Neural progenitor cell (in vitro differentiated cells): Measurements from ENCODE around the gene MRTFB. TPM values are rescaled to one million over a fixed set of nuclear protein-coding genes. Genes with fewer than 3 reads are reported as not detected.
A peak's percentile ranks its signal among the peaks of the same experiment; 100 is the strongest.

ENCODE experiments used
- DNase-seq: peaks from one replicate; pipeline ENCODE4 v3.0.0-alpha.2; 2016; ENCODE audit warnings: low spot score
- H2AFZ ChIP-seq: fragments of 200-600 bp; sonication (generic); replicated peaks from 2 replicates; pipeline ENCODE4 v1.6.1; 2016; ENCODE audit warnings: antibody characterized with exemption
- H3F3A ChIP-seq: fragments of 200-600 bp; sonication (generic); 2 replicates; pipeline ENCODE4 v1.6.1; 2016; ENCODE audit warnings: antibody characterized with exemption, low read depth
- H3K27ac ChIP-seq: fragments of 200-600 bp; sonication (generic); 2 replicates; pipeline ENCODE4 v1.5.1; 2016; ENCODE audit warnings: mild to moderate bottlenecking
- H3K27me3 ChIP-seq: fragments of 200-600 bp; sonication (generic); 2 replicates; pipeline ENCODE4 v1.6.1; 2016; ENCODE audit warnings: mild to moderate bottlenecking, moderate library complexity
- H3K36me3 ChIP-seq: fragments of 200-600 bp; sonication (generic); 2 replicates; pipeline ENCODE4 v1.5.1; 2016
- H3K4me1 ChIP-seq: fragments of 200-600 bp; sonication (generic); 2 replicates; pipeline ENCODE4 v1.6.1; 2016; ENCODE audit warnings: mixed run types
- H3K4me2 ChIP-seq: fragments of 200-600 bp; sonication (generic); 2 replicates; pipeline ENCODE4 v1.6.1; 2016
- H3K4me3 ChIP-seq: fragments of 200-600 bp; sonication (generic); 2 replicates; pipeline ENCODE4 v1.5.1; 2016
- H3K79me2 ChIP-seq: fragments of 200-600 bp; sonication (generic); 2 replicates; pipeline ENCODE4 v1.6.1; 2016; ENCODE audit warnings: low read depth
- H3K9ac ChIP-seq: fragments of 200-600 bp; sonication (generic); 2 replicates; pipeline ENCODE4 v1.6.1; 2016
- H3K9me3 ChIP-seq: fragments of 200-600 bp; sonication (generic); 2 replicates; pipeline ENCODE4 v1.5.1; 2016; ENCODE audit warnings: low read depth
- H4K20me1 ChIP-seq: fragments of 200-600 bp; sonication (generic); 2 replicates; pipeline ENCODE4 v1.6.1; 2016; ENCODE audit warnings: low read depth
- H3K27ac Mint-ChIP-seq: 3 replicates; pipeline ENCODE4 v1.8.0; 2021; ENCODE audit warnings: mixed read lengths
- H3K27me3 Mint-ChIP-seq: 2 replicates; pipeline ENCODE4 v1.8.0; 2022; ENCODE audit warnings: low read depth, mild to moderate bottlenecking, inconsistent platforms, moderate library complexity, mixed read lengths; ENCODE audit not compliant: insufficient read depth
- H3K36me3 Mint-ChIP-seq: 3 replicates; pipeline ENCODE4 v1.8.0; 2021; ENCODE audit warnings: mixed read lengths
- H3K4me1 Mint-ChIP-seq: 3 replicates; pipeline ENCODE4 v1.8.0; 2021; ENCODE audit warnings: mixed read lengths
- H3K4me3 Mint-ChIP-seq: 3 replicates; pipeline ENCODE4 v1.8.0; 2021; ENCODE audit warnings: mild to moderate bottlenecking, moderate library complexity, mixed read lengths
- H3K9me3 Mint-ChIP-seq: 3 replicates; pipeline ENCODE4 v1.8.0; 2020; ENCODE audit warnings: mixed read lengths
- EZH2 ChIP-seq: fragments of 200-600 bp; sonication (generic); IDR thresholded peaks from 2 replicates; pipeline ENCODE4 v1.6.1; 2017; ENCODE audit warnings: antibody characterized with exemption, mild to moderate bottlenecking, moderate library complexity
- EZH2phosphoT487 ChIP-seq: fragments of 200-600 bp; sonication (generic); IDR thresholded peaks from 2 replicates; pipeline ENCODE4 v1.6.1; 2017; ENCODE audit warnings: antibody characterized with exemption
- microRNA counts: library from miRNA; unstranded; fragments of <30 nt; microRNA quantifications from one replicate; lab custom pipeline; 2016
- microRNA-seq: library from miRNA; unstranded; fragments of <30 nt; microRNA quantifications from one replicate; pipeline ENCODE4, GENCODE V29; 2016
- small RNA-seq: library from RNA; depleted of rRNA; stranded (forward); fragments of <200 nt; gene quantifications from one replicate; pipeline ENCODE3, GENCODE V24; 2015
- total RNA-seq: library from RNA; depleted of rRNA; stranded (reverse); fragments of >200 nt; gene quantifications from 2 replicates; pipeline ENCODE4 v1.2.3, GENCODE V29; 2015; ENCODE audit warnings: low replicate concordance
- TF ChIP-seq, protein P1 (sequence below): fragments of 200-600 bp; sonication (generic); IDR thresholded peaks from 2 replicates; pipeline ENCODE4 v1.5.1; 2017; ENCODE audit warnings: antibody characterized with exemption, mild to moderate bottlenecking

The MRTFB gene
- total RNA-seq, 1 donor from 2014 or later: 26.8 TPM

DNA sequence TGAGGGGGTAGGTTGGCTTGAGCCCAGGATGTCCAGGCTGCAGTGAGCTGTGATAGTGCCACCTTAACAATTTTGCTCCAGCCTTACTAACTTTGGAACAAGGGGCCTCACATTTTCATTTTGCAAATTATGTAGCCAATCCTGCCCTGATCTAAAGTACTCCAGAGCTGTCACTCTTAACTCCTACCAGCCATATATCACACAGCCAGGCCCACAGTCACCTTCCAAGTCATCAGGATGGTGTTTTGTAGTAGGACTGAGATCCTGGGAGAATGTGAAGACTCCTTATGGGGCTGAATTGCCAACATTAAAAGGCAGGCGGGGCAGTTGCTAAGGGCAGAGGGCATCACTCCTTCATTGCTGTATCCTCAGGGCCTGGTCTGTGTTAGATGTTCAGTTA lies 243.0 kb downstream of the MRTFB start:
- Histone ChIP-seq H3K36me3 (no peaks in the 10 kb centered on the region), H2AFZ (no peak overlapping the region), H3K79me2 (peaks cover 21% of the 10 kb centered on the region), H3F3A (peaks cover 11% of the 10 kb centered on the region), H3K4me1 (peaks cover 13% of the 10 kb centered on the region), H3K9me3 (no peaks in the 10 kb centered on the region), H3K27me3 (no peaks in the 10 kb centered on the region), H3K9ac (no peak overlapping the region), H3K4me3 (no peak overlapping the region), H4K20me1 (no peaks in the 10 kb centered on the region), H3K4me2 (no peak overlapping the region), H3K27ac (no peak overlapping the region)
- Mint-ChIP-seq H3K4me1 (peaks cover 15% of the 10 kb centered on the region), H3K27ac (no peak overlapping the region), H3K9me3 (no peaks in the 10 kb centered on the region), H3K27me3 (peaks cover 4% of the 10 kb centered on the region), H3K36me3 (no peaks in the 10 kb centered on the region), H3K4me3 (no peak overlapping the region)
- TF ChIP-seq EZH2phosphoT487: no peak
- TF ChIP-seq, protein P1, sequence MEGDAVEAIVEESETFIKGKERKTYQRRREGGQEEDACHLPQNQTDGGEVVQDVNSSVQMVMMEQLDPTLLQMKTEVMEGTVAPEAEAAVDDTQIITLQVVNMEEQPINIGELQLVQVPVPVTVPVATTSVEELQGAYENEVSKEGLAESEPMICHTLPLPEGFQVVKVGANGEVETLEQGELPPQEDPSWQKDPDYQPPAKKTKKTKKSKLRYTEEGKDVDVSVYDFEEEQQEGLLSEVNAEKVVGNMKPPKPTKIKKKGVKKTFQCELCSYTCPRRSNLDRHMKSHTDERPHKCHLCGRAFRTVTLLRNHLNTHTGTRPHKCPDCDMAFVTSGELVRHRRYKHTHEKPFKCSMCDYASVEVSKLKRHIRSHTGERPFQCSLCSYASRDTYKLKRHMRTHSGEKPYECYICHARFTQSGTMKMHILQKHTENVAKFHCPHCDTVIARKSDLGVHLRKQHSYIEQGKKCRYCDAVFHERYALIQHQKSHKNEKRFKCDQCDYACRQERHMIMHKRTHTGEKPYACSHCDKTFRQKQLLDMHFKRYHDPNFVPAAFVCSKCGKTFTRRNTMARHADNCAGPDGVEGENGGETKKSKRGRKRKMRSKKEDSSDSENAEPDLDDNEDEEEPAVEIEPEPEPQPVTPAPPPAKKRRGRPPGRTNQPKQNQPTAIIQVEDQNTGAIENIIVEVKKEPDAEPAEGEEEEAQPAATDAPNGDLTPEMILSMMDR: no peak
- TF ChIP-seq EZH2: no peak
- no peak for DNase-seq

DNA sequence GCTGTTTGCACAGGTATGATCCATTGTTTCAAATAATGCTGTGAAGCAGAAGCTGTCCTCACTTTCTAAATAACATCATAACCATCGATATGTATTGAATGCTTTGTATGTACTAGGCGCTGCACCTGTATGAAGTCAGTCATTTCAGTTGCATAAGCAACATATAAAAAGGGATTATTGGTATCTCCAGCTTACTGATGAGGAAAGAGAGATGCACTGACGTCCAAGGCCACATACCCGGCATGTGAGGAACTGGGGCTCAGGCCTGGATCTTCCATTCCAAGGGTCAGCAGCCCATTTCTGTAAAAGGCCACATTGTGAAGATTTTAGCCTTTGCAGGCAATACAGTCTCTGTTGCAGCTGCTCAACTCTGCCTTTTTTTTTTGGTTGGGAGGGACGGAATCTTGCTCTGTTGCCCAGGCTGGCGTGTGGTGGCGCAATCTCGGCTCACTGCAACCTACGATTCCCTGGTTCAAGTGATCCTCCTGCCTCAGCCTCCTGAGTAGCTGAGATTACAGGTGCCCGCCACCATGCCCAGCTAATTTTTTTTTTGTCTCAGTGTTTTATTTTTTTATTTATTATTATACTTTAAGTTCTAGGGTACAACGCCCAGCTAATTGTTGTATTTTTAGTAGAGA lies 244.7 kb downstream of the MRTFB start:
- no peak overlapping the region for H3K4me3 Mint-ChIP-seq
- TF ChIP-seq EZH2phosphoT487: no peak
- TF ChIP-seq EZH2: no peak
- TF ChIP-seq, protein P1: no peak
- Histone ChIP-seq H3K27ac (no peak overlapping the region), H3K36me3 (no peaks in the 10 kb centered on the region), H3K9ac (no peak overlapping the region), H2AFZ (no peak overlapping the region), H3K4me2 (no peak overlapping the region), H3K4me3 (no peak overlapping the region), H3K4me1 (peaks cover 4% of the 10 kb centered on the region), H3K9me3 (no peaks in the 10 kb centered on the region), H3F3A (peaks cover 6% of the 10 kb centered on the region), H3K79me2 (peaks cover 25% of the 10 kb centered on the region), H4K20me1 (no peaks in the 10 kb centered on the region), H3K27me3 (no peaks in the 10 kb centered on the region)
- DNase-seq: no peak
- no peak overlapping the region for H3K27ac Mint-ChIP-seq
- peaks cover 7% of the 10 kb centered on the region for H3K27me3 Mint-ChIP-seq
- no peaks in the 10 kb centered on the region for H3K36me3 Mint-ChIP-seq
- H3K4me1 Mint-ChIP-seq: peaks cover 10% of the 10 kb centered on the region
- H3K9me3 Mint-ChIP-seq: no peaks in the 10 kb centered on the region

MicroRNAs encoded within 50 kb of the gene (microRNA counts, 767-probe panel; counts per million panel counts)
- 460 counts per million, percentile 90 among the panel's probes with 10 or more counts for microRNA hsa-miR-193b-3p (lab: Ali Mortazavi, UCI)
- 460 counts per million, percentile 90 among the panel's probes with 10 or more counts for microRNA hsa-miR-365a-3p (lab: Ali Mortazavi, UCI)

Small RNA genes within 50 kb of the gene (microRNA-seq; reads per million reads assigned to microRNA genes)
- gene MIR193B (26.3 reads per million, percentile 58 among the genes with 10 or more reads in this experiment), gene MIR365A (0.91 reads per million)

Small RNA genes within 50 kb of the gene (small RNA-seq; reads per million reads assigned to genes)
- 0.48 reads per million, percentile 52 among the genes with 10 or more reads in this experiment for gene MIR193B
- gene MIR365A: 0.09 reads per million
- not detected for gene RF00019

Other genes starting within 250 kb of the MRTFB start
- 7.7 and 11.4 TPM in 2 replicates for gene ERCC4, start 151.2 kb upstream of the MRTFB start, total RNA-seq